ENCODE measurements around the gene CENATAC. TPM values are rescaled to one million over a fixed set of nuclear protein-coding genes. Genes with fewer than 3 reads are reported as not detected.
A peak's percentile ranks its signal among the peaks of the same experiment; 100 is the strongest.

The CENATAC gene
- total RNA-seq, 1 experiment from 2014 or later = 88.0 TPM

DNA sequence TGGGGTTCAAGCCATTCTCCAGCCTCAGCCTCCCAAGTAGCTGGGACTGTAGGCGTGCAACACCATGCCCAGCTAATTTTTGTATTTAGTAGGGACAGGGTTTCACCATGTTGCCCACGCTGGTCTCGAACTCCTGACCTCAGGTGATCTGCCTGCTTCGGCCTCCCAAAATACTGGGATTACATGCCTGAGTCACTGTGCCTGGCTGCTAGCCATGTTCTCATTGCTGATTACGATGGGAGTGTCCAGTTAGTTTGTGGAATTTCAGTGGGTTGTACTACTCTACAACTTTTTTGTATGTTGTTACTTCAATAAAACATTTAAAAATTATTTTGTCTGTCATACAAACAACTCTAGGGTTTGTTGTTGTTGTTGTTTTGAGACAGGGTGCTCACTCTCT lies 64.8 kb downstream of the CENATAC start:
- H3K4me1 ChIP-seq (ENCODE audit: insufficient read depth, low read length) = peaks cover 16% of the 10 kb centered on the region; the same call in 1 of the 2 replicates
- no peaks in the 10 kb centered on the region for H3K36me3 ChIP-seq (ENCODE audit: low read depth, low read length)
- H4K20me1 ChIP-seq (ENCODE audit: low read length) = no peaks in the 10 kb centered on the region
- H3K27ac ChIP-seq (ENCODE audit: low read length) = no peak overlapping the region
- H2AFZ ChIP-seq (ENCODE audit: low read length) = no peak overlapping the region
- POLR2A ChIA-PET (ENCODE audit: unreplicated experiment) = no interaction called here
- no TSS peak for BruUV-seq (replicated peaks)
- H3K4me2 ChIP-seq (ENCODE audit: low read length) = no peak overlapping the region
- H3K79me2 ChIP-seq (ENCODE audit: low read length) = peaks cover 24% of the 10 kb centered on the region
- H3F3A ChIP-seq (ENCODE audit: low read length, unreplicated experiment) = no peaks in the 10 kb centered on the region
- H3K4me3 ChIP-seq (ENCODE audit: low read length) = no peak overlapping the region
- no peak for ATAC-seq
- H3K9ac ChIP-seq (ENCODE audit: low read length) = no peak overlapping the region
- intact Hi-C loops (cut with micrococcal nuclease) = no loop called here
- H3K9me3 ChIP-seq (ENCODE audit: low read length) = no peaks in the 10 kb centered on the region
- H3K27me3 ChIP-seq (ENCODE audit: low read length) = no peaks in the 10 kb centered on the region
- CTCF ChIA-PET = interaction anchor here (0.5 kb wide), 1 partner anchor 135 kb away, joined by 3 read pairs; no protein-coding TSS in a partner anchor
- DNase-seq = peak; percentile 57
- H3K9me2 ChIP-seq (replicated peaks; ENCODE audit: low read length) = no peaks in the 10 kb centered on the region
- TF ChIP-seq EZH2phosphoT487 (IDR thresholded peaks at IDR 0.05; ENCODE audit: borderline replicate concordance, low read length) (no peak), CTCF (conservative IDR thresholded peaks at IDR 0.05; ENCODE audit: low read depth, low read length) (no peak), EZH2 (IDR thresholded peaks at IDR 0.05; ENCODE audit: low read length, unreplicated experiment) (no peak)

GRCh38 chr11:119065369-119065768 lies 67.4 kb downstream of the CENATAC start:
- TF ChIP-seq CTCF (conservative IDR thresholded peaks at IDR 0.05; ENCODE audit: low read depth, low read length) (peak; percentile 79), EZH2 (IDR thresholded peaks at IDR 0.05; ENCODE audit: low read length, unreplicated experiment) (no peak), EZH2phosphoT487 (IDR thresholded peaks at IDR 0.05; ENCODE audit: borderline replicate concordance, low read length) (no peak)
- BruUV-seq (replicated peaks) = no TSS peak
- CTCF ChIA-PET = interaction anchor here (0.6 to 1.0 kb wide), 2 partner anchors 70 to 216 kb away, joined by 3 read pairs; no protein-coding TSS in a partner anchor

More at GRCh38 chr11:119065369-119065768, 67.4 kb downstream of the CENATAC start:
- no peak for ATAC-seq
- H3K36me3 ChIP-seq (ENCODE audit: low read depth, low read length) = peaks cover 4% of the 10 kb centered on the region; the same call in 1 of the 2 replicates
- no peaks in the 10 kb centered on the region for H4K20me1 ChIP-seq (ENCODE audit: low read length)
- H3K27me3 ChIP-seq (ENCODE audit: low read length) = no peaks in the 10 kb centered on the region
- no peak overlapping the region for H3K4me3 ChIP-seq (ENCODE audit: low read length)
- H3F3A ChIP-seq (ENCODE audit: low read length, unreplicated experiment) = no peaks in the 10 kb centered on the region
- no peak overlapping the region for H3K4me2 ChIP-seq (ENCODE audit: low read length)
- DNase-seq = peak; percentile 66
- POLR2A ChIA-PET (ENCODE audit: unreplicated experiment) = no interaction called here
- H3K9me2 ChIP-seq (replicated peaks; ENCODE audit: low read length) = no peaks in the 10 kb centered on the region
- H3K9ac ChIP-seq (ENCODE audit: low read length) = no peak overlapping the region
- peaks cover 47% of the 10 kb centered on the region for H3K79me2 ChIP-seq (ENCODE audit: low read length)
- H3K27ac ChIP-seq (ENCODE audit: low read length) = no peak overlapping the region
- H3K9me3 ChIP-seq (ENCODE audit: low read length) = no peaks in the 10 kb centered on the region
- H2AFZ ChIP-seq (ENCODE audit: low read length) = no peak overlapping the region
- intact Hi-C loops (cut with micrococcal nuclease) = no loop called here
- peaks cover 14% of the 10 kb centered on the region; the same call in 1 of the 2 replicates for H3K4me1 ChIP-seq (ENCODE audit: insufficient read depth, low read length)

Small RNA genes lying within 50 kb of the gene (microRNA-seq; reads per million reads assigned to microRNA genes)
- not detected for gene MIR3656 (ENCODE audit: unreplicated experiment)

Other genes starting within 250 kb of the CENATAC start
- 59.4 and 66.3 TPM in 2 replicates for gene DDX6, start 207.0 kb upstream of the CENATAC start, total RNA-seq (2014; rRNA removed)
- gene CXCR5, start 114.2 kb upstream of the CENATAC start, total RNA-seq (2014; rRNA removed) = not detected in 2 replicates
- gene BCL9L, start 72.2 kb upstream of the CENATAC start, total RNA-seq (2014; rRNA removed) = 49.7 and 68.2 TPM in 2 replicates
- gene UPK2, start 41.8 kb upstream of the CENATAC start, total RNA-seq (2014; rRNA removed) = 0.44 TPM in 1 of 2 replicates, not detected in the other
- not detected in 2 replicates for gene FOXR1, start 26.4 kb upstream of the CENATAC start, total RNA-seq (2014; rRNA removed)
- gene RPS25, start 20.2 kb downstream of the CENATAC start, total RNA-seq (2014; rRNA removed) = 813 and 931 TPM in 2 replicates
- gene TRAPPC4, start 20.6 kb downstream of the CENATAC start, total RNA-seq (2014; rRNA removed) = 129 and 150 TPM in 2 replicates
- gene SLC37A4, start 32.7 kb downstream of the CENATAC start, total RNA-seq (2014; rRNA removed) = 31.4 and 35.4 TPM in 2 replicates
- gene HYOU1, start 59.1 kb downstream of the CENATAC start, total RNA-seq (2014; rRNA removed) = 168 and 208 TPM in 2 replicates
- gene VPS11, start 69.7 kb downstream of the CENATAC start, total RNA-seq (2014; rRNA removed) = 48.3 and 48.7 TPM in 2 replicates
- gene HMBS, start 86.7 kb downstream of the CENATAC start, total RNA-seq (2014; rRNA removed) = 9.3 and 22.5 TPM in 2 replicates
- gene DPAGT1, start 103.7 kb downstream of the CENATAC start, total RNA-seq (2014; rRNA removed) = 68.0 and 82.4 TPM in 2 replicates
- 16.8 and 17.2 TPM in 2 replicates for gene C2CD2L, start 109.2 kb downstream of the CENATAC start, total RNA-seq (2014; rRNA removed)
- gene HINFP, start 123.4 kb downstream of the CENATAC start, total RNA-seq (2014; rRNA removed) = 14.7 and 24.7 TPM in 2 replicates
- 0.15 and 0.63 TPM in 2 replicates for gene ABCG4, start 150.9 kb downstream of the CENATAC start, total RNA-seq (2014; rRNA removed)
- 16.8 and 17.2 TPM in 2 replicates for gene NLRX1, start 170.6 kb downstream of the CENATAC start, total RNA-seq (2014; rRNA removed)
- gene NHERF4, start 187.3 kb downstream of the CENATAC start, total RNA-seq (2014; rRNA removed) = 0.87 TPM in 1 of 2 replicates, not detected in the other
- gene CBL, start 208.2 kb downstream of the CENATAC start, total RNA-seq (2014; rRNA removed) = 11.4 and 15.3 TPM in 2 replicates

Data from PC-3 (cell line).